Measurements from ENCODE around the gene SDK2.

SDK2 gene

DNA sequence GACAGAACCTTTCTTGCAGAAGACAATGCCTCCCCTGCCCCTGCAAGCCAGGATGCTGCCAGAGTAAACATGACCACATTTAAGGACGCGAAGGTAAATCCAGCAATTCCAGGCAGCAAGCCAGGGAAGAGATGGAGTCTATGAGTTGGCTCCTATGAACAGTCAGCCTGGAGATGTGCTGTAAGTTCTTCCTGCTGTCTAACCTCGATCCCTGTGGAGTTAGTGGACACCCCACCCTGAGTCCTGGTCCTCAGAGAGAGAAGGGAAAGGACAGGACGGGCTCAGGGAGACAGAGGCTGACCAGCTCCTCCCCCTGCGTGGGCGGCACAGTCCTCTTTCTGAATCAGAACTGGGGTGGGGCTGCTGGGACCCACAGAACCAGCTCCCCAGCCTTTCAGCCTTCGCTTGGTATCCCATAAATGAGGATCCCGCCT is 357.4 kb downstream of the SDK2 start:
- DNase-seq = no peak

- no peak for DNase-seq
These were observed 358.1 kb downstream of the SDK2 start for GRCh38 chr17:73285916-73286862.

DNA sequence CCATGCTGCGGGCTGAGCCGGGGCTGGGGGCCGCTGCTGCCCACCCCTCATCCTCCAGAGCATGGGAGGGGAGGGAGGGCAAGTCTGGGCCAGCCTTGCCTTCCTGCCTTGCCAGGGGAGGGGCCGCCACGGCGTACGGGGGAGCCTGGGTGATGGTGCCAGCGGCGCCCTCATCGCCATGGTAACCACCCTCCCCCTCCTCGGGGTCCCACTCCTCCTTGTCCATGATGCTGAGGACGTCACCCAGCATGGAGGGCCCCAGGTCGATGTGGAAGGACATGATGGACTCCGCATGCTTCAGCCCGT is 358.7 kb downstream of the SDK2 start:
- DNase-seq = no peak

- DNase-seq = no peak
These were observed 359.2 kb downstream of the SDK2 start for GRCh38 chr17:73284906-73285602.

All from activated CD8-positive, alpha-beta memory T cell treated with anti-CD3 and anti-CD28 coated beads for 24 hours (primary cell).